GM12864 (cell line): ENCODE measurements around the gene CACNA1E.

ENCODE experiments used
- DNase-seq: peaks from one replicate; pipeline ENCODE4 v3.0.0-alpha.2; 2011; ENCODE audit warnings: low read depth
- H3K4me3 ChIP-seq: 2 replicates; pipeline ENCODE4 v1.5.1; 2011; ENCODE audit warnings: mild to moderate bottlenecking, low read depth, low read length, control low read depth
- CTCF ChIP-seq: IDR thresholded peaks from 2 replicates; pipeline ENCODE4 v1.5.1; 2011; ENCODE audit warnings: low read depth, mild to moderate bottlenecking, moderate library complexity, low read length, control low read depth, inconsistent platforms; ENCODE audit errors: missing control alignments

The CACNA1E gene

GRCh38 chr1:181558416-181558815 lies 75.1 kb downstream of the CACNA1E start:
- no peak for TF ChIP-seq CTCF
- H3K4me3 ChIP-seq, result no peak overlapping the region

GRCh38 chr1:181559142-181559541 lies 75.8 kb downstream of the CACNA1E start:
- H3K4me3 ChIP-seq, result no peak overlapping the region
- DNase-seq, result no peak
- TF ChIP-seq CTCF, result no peak

More at GRCh38 chr1:181558416-181558815, 75.1 kb downstream of the CACNA1E start:
- no peak for DNase-seq

- no peak for DNase-seq
- TF ChIP-seq CTCF, result no peak
- H3K4me3 ChIP-seq, result no peak overlapping the region
These were observed 79.1 kb downstream of the CACNA1E start for GRCh38 chr1:181562395-181562794.

- DNase-seq, result no peak
- no peak for TF ChIP-seq CTCF
- H3K4me3 ChIP-seq, result no peak overlapping the region
These were observed 85.4 kb downstream of the CACNA1E start for GRCh38 chr1:181568736-181569135.

- H3K4me3 ChIP-seq, result no peak overlapping the region
- no peak for TF ChIP-seq CTCF
- DNase-seq, result no peak
These were observed 94.2 kb downstream of the CACNA1E start for GRCh38 chr1:181577475-181577874.

GRCh38 chr1:181583598-181583997 lies 100.3 kb downstream of the CACNA1E start:
- DNase-seq, result no peak
- no peak overlapping the region for H3K4me3 ChIP-seq
- TF ChIP-seq CTCF, result no peak

GRCh38 chr1:181587870-181588438 lies 104.6 kb downstream of the CACNA1E start:
- no peak for DNase-seq
- no peak overlapping the region for H3K4me3 ChIP-seq
- peak; percentile 27 for TF ChIP-seq CTCF
